Stomach smooth muscle (tissue), 2 donors: Measurements from ENCODE around the gene PNLIPRP1.

Source experiments
- H3K27ac ChIP-seq: one replicate; pipeline ENCODE4 v1.7.0; 2013; ENCODE audit warnings: mild to moderate bottlenecking, low read length, inconsistent platforms
- H3K27me3 ChIP-seq, 2 donors: one replicate each; pipeline ENCODE4 v1.7.0; 2013; ENCODE audit warnings: low read length in 2 of 2; ENCODE audit not compliant: insufficient read depth in 2 of 2, control insufficient read depth in 1 of 2
- H3K36me3 ChIP-seq, 2 donors: one replicate each; pipeline ENCODE4 v1.7.0; 2013; ENCODE audit warnings: low read length in 2 of 2; ENCODE audit not compliant: control insufficient read depth in 2 of 2, insufficient read depth in 2 of 2
- H3K4me1 ChIP-seq: one replicate; pipeline ENCODE4 v1.7.0; 2013; ENCODE audit warnings: low read length; ENCODE audit not compliant: control insufficient read depth, insufficient read depth
- H3K4me3 ChIP-seq, 2 donors: one replicate each; pipeline ENCODE4 v1.7.0; 2013; ENCODE audit warnings: low read length in 2 of 2
- H3K9ac ChIP-seq, 2 donors: one replicate each; pipeline ENCODE4 v1.7.0; 2013; ENCODE audit warnings: low read length in 2 of 2, mild to moderate bottlenecking in 1 of 2
- H3K9me3 ChIP-seq, 2 donors: one replicate each; pipeline ENCODE4 v1.7.0; 2013; ENCODE audit warnings: low read length in 2 of 2; ENCODE audit not compliant: control insufficient read depth in 2 of 2
- donor health status: healthy.
- donor health status: Pancreatic carcinoma.

PNLIPRP1 gene

GRCh38 chr10:116590590-116591444 lies at the start of gene PNLIPRP1:
Gene PNLIPRP1, plus strand, starts transcription at chr10:116590959. Its CDS starts 171 bp downstream, at chr10:116591130.
- H3K36me3 ChIP-seq, result no peaks in the 10 kb centered on the region
- H3K4me1 ChIP-seq, result no peaks in the 10 kb centered on the region
- H3K9ac ChIP-seq, result no peak within 1 kb of the TSS
- H3K27me3 ChIP-seq, result no peaks in the 10 kb centered on the region
- H3K27ac ChIP-seq, result no peak within 1 kb of the TSS
- H3K9me3 ChIP-seq, result peaks cover 0 to 8% of the 10 kb centered on the region in 2 donors
- no peak within 1 kb of the TSS for H3K4me3 ChIP-seq

GRCh38 chr10:116542007-116542677 lies 48.6 kb upstream of the PNLIPRP1 start:
- peaks cover 0 to 2% of the 10 kb centered on the region in 2 donors for H3K27me3 ChIP-seq
- H3K9ac ChIP-seq, result no peak overlapping the region
- H3K36me3 ChIP-seq, result no peaks in the 10 kb centered on the region
- no peaks in the 10 kb centered on the region for H3K9me3 ChIP-seq
- H3K4me3 ChIP-seq, result no peak overlapping the region
- H3K4me1 ChIP-seq, result no peaks in the 10 kb centered on the region
- no peak overlapping the region for H3K27ac ChIP-seq

- H3K9ac ChIP-seq, result no peak overlapping the region
- no peaks in the 10 kb centered on the region for H3K4me1 ChIP-seq
- H3K4me3 ChIP-seq, result no peak overlapping the region
- no peaks in the 10 kb centered on the region for H3K36me3 ChIP-seq
- no peak overlapping the region for H3K27ac ChIP-seq
- H3K9me3 ChIP-seq, result no peaks in the 10 kb centered on the region
- H3K27me3 ChIP-seq, result peaks cover 0 to 2% of the 10 kb centered on the region in 2 donors
Observed at GRCh38 chr10:116545122-116545521, 45.6 kb upstream of the PNLIPRP1 start.

- H3K4me3 ChIP-seq, result no peak within 1 kb of the TSS
- H3K36me3 ChIP-seq, result no peaks in the 10 kb centered on the region
- no peaks in the 10 kb centered on the region for H3K9me3 ChIP-seq
- H3K4me1 ChIP-seq, result no peaks in the 10 kb centered on the region
- peaks cover 0 to 2% of the 10 kb centered on the region in 2 donors for H3K27me3 ChIP-seq
- no peak within 1 kb of the TSS for H3K27ac ChIP-seq
- no peak within 1 kb of the TSS for H3K9ac ChIP-seq
Observed at GRCh38 chr10:116545756-116546155, 45.0 kb upstream of the PNLIPRP1 start, which contains the start of gene PNLIP. Gene PNLIP, plus strand, starts transcription at chr10:116545931. Its CDS starts 162 bp downstream, at chr10:116546093.

- Histone ChIP-seq H3K36me3 (no peaks in the 10 kb centered on the region), H3K4me3 (no peak overlapping the region)
Observed at GRCh38 chr10:116548301-116548700, 42.5 kb upstream of the PNLIPRP1 start.

GRCh38 chr10:116553378-116553980 lies 37.3 kb upstream of the PNLIPRP1 start:
- no peaks in the 10 kb centered on the region for H3K4me1 ChIP-seq
- no peaks in the 10 kb centered on the region for H3K27me3 ChIP-seq
- H3K9ac ChIP-seq, result no peak overlapping the region
- no peaks in the 10 kb centered on the region for H3K9me3 ChIP-seq
- no peak overlapping the region for H3K4me3 ChIP-seq
- H3K27ac ChIP-seq, result no peak overlapping the region
- H3K36me3 ChIP-seq, result no peaks in the 10 kb centered on the region

More at GRCh38 chr10:116548301-116548700, 42.5 kb upstream of the PNLIPRP1 start:
- Histone ChIP-seq H3K27ac (no peak overlapping the region), H3K9ac (no peak overlapping the region), H3K4me1 (no peaks in the 10 kb centered on the region), H3K27me3 (peaks cover 0 to 2% of the 10 kb centered on the region in 2 donors), H3K9me3 (no peaks in the 10 kb centered on the region)

GRCh38 chr10:116554628-116555027 lies 36.1 kb upstream of the PNLIPRP1 start:
- no peak overlapping the region for H3K9ac ChIP-seq
- H3K27ac ChIP-seq, result no peak overlapping the region
- H3K9me3 ChIP-seq, result no peaks in the 10 kb centered on the region
- H3K4me3 ChIP-seq, result no peak overlapping the region
- H3K4me1 ChIP-seq, result no peaks in the 10 kb centered on the region
- H3K27me3 ChIP-seq, result no peaks in the 10 kb centered on the region
- no peaks in the 10 kb centered on the region for H3K36me3 ChIP-seq

GRCh38 chr10:116555880-116556279 lies 34.9 kb upstream of the PNLIPRP1 start:
- Histone ChIP-seq H3K4me3 (no peak overlapping the region), H3K27me3 (no peaks in the 10 kb centered on the region), H3K27ac (no peak overlapping the region), H3K9me3 (no peaks in the 10 kb centered on the region), H3K36me3 (no peaks in the 10 kb centered on the region), H3K9ac (no peak overlapping the region), H3K4me1 (no peaks in the 10 kb centered on the region)

- Histone ChIP-seq H3K4me3 (no peak overlapping the region), H3K4me1 (no peaks in the 10 kb centered on the region), H3K9me3 (no peaks in the 10 kb centered on the region), H3K27me3 (no peaks in the 10 kb centered on the region), H3K27ac (no peak overlapping the region), H3K9ac (no peak overlapping the region), H3K36me3 (no peaks in the 10 kb centered on the region)
Observed at GRCh38 chr10:116557305-116557880, 33.4 kb upstream of the PNLIPRP1 start.

- Histone ChIP-seq H3K9me3 (no peaks in the 10 kb centered on the region), H3K36me3 (no peaks in the 10 kb centered on the region), H3K4me3 (no peak overlapping the region), H3K4me1 (no peaks in the 10 kb centered on the region), H3K9ac (no peak overlapping the region), H3K27me3 (no peaks in the 10 kb centered on the region), H3K27ac (no peak overlapping the region)
Observed at GRCh38 chr10:116565534-116565933, 25.2 kb upstream of the PNLIPRP1 start.
